Mesendoderm (in vitro differentiated cells): ENCODE measurements around the gene CNDP1.
A peak's percentile ranks its signal among the peaks of the same experiment; 100 is the strongest.

Experiments used
- DNase-seq: peaks from one replicate; pipeline ENCODE4 v3.0.0; 2013
- H2AK5ac ChIP-seq: 2 replicates; pipeline ENCODE4 v1.6.1; 2013; ENCODE audit warnings: low read length, inconsistent platforms
- H2BK120ac ChIP-seq: 2 replicates; pipeline ENCODE4 v1.6.1; 2013; ENCODE audit warnings: low read depth, mild to moderate bottlenecking, low read length, moderate library complexity, mixed read lengths
- H2BK15ac ChIP-seq: replicated peaks from 2 replicates; pipeline ENCODE4 v1.6.1; 2013; ENCODE audit warnings: low read depth, mild to moderate bottlenecking, moderate library complexity
- H2BK5ac ChIP-seq: 2 replicates; pipeline ENCODE4 v1.6.1; 2013; ENCODE audit warnings: low read length, inconsistent platforms
- H3K18ac ChIP-seq: 2 replicates; pipeline ENCODE4 v1.6.1; 2013; ENCODE audit warnings: mild to moderate bottlenecking, low read length, mixed read lengths
- H3K23ac ChIP-seq: one replicate; pipeline ENCODE4 v1.6.1; 2013; ENCODE audit warnings: low read length
- H3K27ac ChIP-seq: 2 replicates; pipeline ENCODE4 v1.5.1; 2013; ENCODE audit warnings: low read depth, mild to moderate bottlenecking, inconsistent platforms, low read length, moderate library complexity
- H3K27me3 ChIP-seq: 2 replicates; pipeline ENCODE4 v1.6.1; 2013; ENCODE audit warnings: low read length, control low read depth, mild to moderate bottlenecking, inconsistent platforms; ENCODE audit not compliant: insufficient read depth, poor library complexity
- H3K36me3 ChIP-seq: 2 replicates; pipeline ENCODE4 v1.6.1; 2013; ENCODE audit warnings: low read length, inconsistent platforms; ENCODE audit not compliant: control insufficient read depth, insufficient read depth
- H3K4ac ChIP-seq: one replicate; pipeline ENCODE4 v1.6.1; 2013; ENCODE audit warnings: low read depth, mild to moderate bottlenecking, low read length, moderate library complexity
- H3K4me1 ChIP-seq: 2 replicates; pipeline ENCODE4 v1.6.1; 2013; ENCODE audit warnings: low read depth, low read length, inconsistent platforms; ENCODE audit not compliant: control insufficient read depth
- H3K4me2 ChIP-seq: 2 replicates; pipeline ENCODE4 v1.6.1; 2013; ENCODE audit warnings: low read length
- H3K4me3 ChIP-seq: 2 replicates; pipeline ENCODE4 v1.5.1; 2013; ENCODE audit warnings: mild to moderate bottlenecking, low read length
- H3K56ac ChIP-seq: one replicate; pipeline ENCODE4 v1.6.1; 2013; ENCODE audit warnings: low read length
- H3K79me1 ChIP-seq: 2 replicates; pipeline ENCODE4 v1.6.1; 2013; ENCODE audit warnings: low read length, inconsistent platforms
- H3K79me2 ChIP-seq: 2 replicates; pipeline ENCODE4 v1.6.1; 2013; ENCODE audit warnings: mild to moderate bottlenecking, low read length; ENCODE audit not compliant: control insufficient read depth, insufficient read depth
- H3K9ac ChIP-seq: 2 replicates; pipeline ENCODE4 v1.6.1; 2013; ENCODE audit warnings: low read length, inconsistent platforms
- H4K5ac ChIP-seq: one replicate; pipeline ENCODE4 v1.6.1; 2013; ENCODE audit warnings: low read length
- H4K8ac ChIP-seq: one replicate; pipeline ENCODE4 v1.6.1; 2013; ENCODE audit warnings: low read depth, mild to moderate bottlenecking, control low read depth, low read length, moderate library complexity
- WGBS: extraction: QIAGEN DNeasy Blood & Tissue Kit; methylation state at CpG from one replicate; pipeline ENCODE4 v1.1.7; 2013; ENCODE audit warnings: low lambda C conversion rate, missing lambda C conversion rate; ENCODE audit not compliant: insufficient coverage; ENCODE audit errors: extremely low coverage; 5-methylcytosine and 5-hydroxymethylcytosine counted together

The CNDP1 gene

GRCh38 chr18:74507927-74508326 lies 26.4 kb upstream of the CNDP1 start:
- H3K79me1 ChIP-seq = peaks cover 17% of the 10 kb centered on the region
- no peak overlapping the region for H3K23ac ChIP-seq
- H3K27ac ChIP-seq = peak overlapping the region; percentile 36
- H3K4ac ChIP-seq = no peak overlapping the region
- no peak overlapping the region for H3K9ac ChIP-seq
- H3K4me2 ChIP-seq = no peak overlapping the region
- no peak overlapping the region for H4K5ac ChIP-seq
- WGBS = no CpG with 5 or more reads among the region's 14 CpGs
- peaks cover 2% of the 10 kb centered on the region for H3K79me2 ChIP-seq
- H3K27me3 ChIP-seq = no peaks in the 10 kb centered on the region
- H3K56ac ChIP-seq = peak overlapping the region; percentile 67
- no peak for DNase-seq
- no peak overlapping the region for H3K18ac ChIP-seq
- H2BK15ac ChIP-seq = no peak overlapping the region
- H2BK120ac ChIP-seq = no peak overlapping the region
- no peak overlapping the region for H2AK5ac ChIP-seq
- no peak overlapping the region for H4K8ac ChIP-seq
- H3K4me3 ChIP-seq = no peak overlapping the region
- H3K4me1 ChIP-seq = peaks cover 3% of the 10 kb centered on the region
- H2BK5ac ChIP-seq = peak overlapping the region; percentile 6
- H3K36me3 ChIP-seq = peaks cover 33% of the 10 kb centered on the region

GRCh38 chr18:74508366-74508765 lies 25.9 kb upstream of the CNDP1 start:
- no CpG with 5 or more reads among the region's 9 CpGs for WGBS

GRCh38 chr18:74508821-74509225 lies 25.5 kb upstream of the CNDP1 start:
- Histone ChIP-seq H3K4me1 (peaks cover 3% of the 10 kb centered on the region), H3K79me2 (peaks cover 2% of the 10 kb centered on the region), H2BK15ac (no peak overlapping the region), H3K79me1 (peaks cover 16% of the 10 kb centered on the region), H3K23ac (peak overlapping the region; percentile 85), H3K56ac (peak overlapping the region; percentile 64), H3K4me2 (no peak overlapping the region), H2BK120ac (no peak overlapping the region), H3K9ac (no peak overlapping the region), H3K4me3 (no peak overlapping the region), H3K4ac (no peak overlapping the region), H3K27ac (peak overlapping the region; percentile 81), H3K27me3 (no peaks in the 10 kb centered on the region), H4K5ac (no peak overlapping the region), H4K8ac (no peak overlapping the region), H3K36me3 (peaks cover 38% of the 10 kb centered on the region), H3K18ac (no peak overlapping the region), H2AK5ac (no peak overlapping the region), H2BK5ac (peak overlapping the region; percentile 89)
- no CpG with 5 or more reads among the region's 11 CpGs for WGBS
- peak; percentile 82 for DNase-seq

More at GRCh38 chr18:74508366-74508765, 25.9 kb upstream of the CNDP1 start:
- no peak overlapping the region for H3K4me2 ChIP-seq
- H2BK120ac ChIP-seq = no peak overlapping the region
- no peak overlapping the region for H3K4ac ChIP-seq
- peak overlapping the region; percentile 85 for H3K23ac ChIP-seq
- H3K79me2 ChIP-seq = peaks cover 2% of the 10 kb centered on the region
- H2AK5ac ChIP-seq = no peak overlapping the region
- H3K79me1 ChIP-seq = peaks cover 16% of the 10 kb centered on the region
- H4K5ac ChIP-seq = no peak overlapping the region
- peaks cover 35% of the 10 kb centered on the region for H3K36me3 ChIP-seq
- H2BK5ac ChIP-seq = peak overlapping the region; percentile 89
- no peak overlapping the region for H3K9ac ChIP-seq
- no peak overlapping the region for H3K4me3 ChIP-seq
- no peaks in the 10 kb centered on the region for H3K27me3 ChIP-seq
- peaks cover 3% of the 10 kb centered on the region for H3K4me1 ChIP-seq
- H3K18ac ChIP-seq = no peak overlapping the region
- no peak overlapping the region for H2BK15ac ChIP-seq
- H4K8ac ChIP-seq = no peak overlapping the region
- H3K56ac ChIP-seq = peak overlapping the region; percentile 64
- DNase-seq = no peak
- peak overlapping the region; percentile 81 for H3K27ac ChIP-seq

- DNase-seq = no peak
- WGBS = no CpG with 5 or more reads among the region's 29 CpGs
- Histone ChIP-seq H3K27me3 (no peaks in the 10 kb centered on the region), H3K9ac (no peak overlapping the region), H2BK120ac (no peak overlapping the region), H3K23ac (no peak overlapping the region), H3K4me2 (no peak overlapping the region), H2BK15ac (no peak overlapping the region), H3K18ac (no peak overlapping the region), H2BK5ac (no peak overlapping the region), H3K79me2 (no peaks in the 10 kb centered on the region), H4K5ac (no peak overlapping the region), H3K27ac (peak overlapping the region; percentile 1), H3K4me3 (no peak overlapping the region), H4K8ac (no peak overlapping the region), H3K4me1 (peaks cover 3% of the 10 kb centered on the region), H3K56ac (no peak overlapping the region), H3K79me1 (peaks cover 16% of the 10 kb centered on the region), H2AK5ac (no peak overlapping the region), H3K4ac (no peak overlapping the region), H3K36me3 (peaks cover 35% of the 10 kb centered on the region)
Measured at GRCh38 chr18:74509856-74510769, 24.2 kb upstream of the CNDP1 start.

- DNase-seq = no peak
- no peak overlapping the region for H2BK15ac ChIP-seq
- no peak overlapping the region for H3K4me3 ChIP-seq
- H2BK5ac ChIP-seq = no peak overlapping the region
- H3K27ac ChIP-seq = no peak overlapping the region
- H4K8ac ChIP-seq = no peak overlapping the region
- no peaks in the 10 kb centered on the region for H3K79me2 ChIP-seq
- H3K27me3 ChIP-seq = no peaks in the 10 kb centered on the region
- H3K4me1 ChIP-seq = peaks cover 3% of the 10 kb centered on the region
- H3K23ac ChIP-seq = no peak overlapping the region
- H2BK120ac ChIP-seq = no peak overlapping the region
- H2AK5ac ChIP-seq = no peak overlapping the region
- no peak overlapping the region for H3K9ac ChIP-seq
- no peak overlapping the region for H3K56ac ChIP-seq
- peaks cover 16% of the 10 kb centered on the region for H3K79me1 ChIP-seq
- H3K4me2 ChIP-seq = no peak overlapping the region
- no peak overlapping the region for H4K5ac ChIP-seq
- no peak overlapping the region for H3K18ac ChIP-seq
- peaks cover 35% of the 10 kb centered on the region for H3K36me3 ChIP-seq
- H3K4ac ChIP-seq = no peak overlapping the region
- WGBS = no CpG with 5 or more reads among the region's 12 CpGs
Measured at GRCh38 chr18:74510770-74511095, 23.6 kb upstream of the CNDP1 start.
